HepG2 (cell line): ENCODE measurements around the gene VENTX. TPM values are rescaled to one million over a fixed set of nuclear protein-coding genes. Genes with fewer than 3 reads are reported as not detected.

Experiments used
- AGO1 ChIP-seq: fragments of 200-400 bp; formaldehyde crosslinking; IDR thresholded peaks from 2 replicates; pipeline ENCODE4 v1.6.1; 2017; ENCODE audit warnings: mild to moderate bottlenecking, low read depth, low read length, moderate library complexity; ENCODE audit not compliant: poor library complexity, severe bottlenecking
- ATF5 ChIP-seq: sonication (generic); formaldehyde crosslinking; IDR thresholded peaks from 2 replicates; pipeline ENCODE4 v1.4.0; 2020; ENCODE audit warnings: mild to moderate bottlenecking, low read depth, missing genetic modification reagents
- ATF7-NPFF ChIP-seq: sonication (generic); formaldehyde crosslinking; IDR thresholded peaks from 2 replicates; pipeline ENCODE4 v1.8.1; 2023; ENCODE audit warnings: mild to moderate bottlenecking, low read depth, missing genetic modification reagents, moderate library complexity
- DNMT1 ChIP-seq: sonication (generic); formaldehyde crosslinking; IDR thresholded peaks from 2 replicates; pipeline ENCODE4 v1.5.1; 2020; ENCODE audit warnings: mild to moderate bottlenecking, missing genetic modification reagents
- ELF3 ChIP-seq: IDR thresholded peaks from 2 replicates; pipeline ENCODE4 v1.6.1; 2016; ENCODE audit warnings: missing genetic modification reagents, missing compliant biosample characterization
- ELK4 ChIP-seq: sonication (generic); formaldehyde crosslinking; IDR thresholded peaks from 2 replicates; pipeline ENCODE4 v1.9.0; 2021; ENCODE audit warnings: missing genetic modification reagents, borderline replicate concordance
- FOXC1 ChIP-seq: sonication (generic); formaldehyde crosslinking; IDR thresholded peaks from 2 replicates; pipeline ENCODE4 v1.8.0; 2022; ENCODE audit warnings: mild to moderate bottlenecking, missing genetic modification reagents, borderline replicate concordance
- FOXO4 ChIP-seq: sonication (generic); formaldehyde crosslinking; conservative IDR thresholded peaks from 2 replicates; pipeline ENCODE4 v1.8.1; 2023; ENCODE audit warnings: missing genetic modification reagents
- HNF4A ChIP-seq: sonication (generic); formaldehyde crosslinking; IDR thresholded peaks from 2 replicates; pipeline ENCODE4 v1.4.0; 2020; ENCODE audit warnings: missing genetic modification reagents
- MTA1 ChIP-seq: sonication (generic); formaldehyde crosslinking; IDR thresholded peaks from 2 replicates; pipeline ENCODE4 v1.4.0; 2020; ENCODE audit warnings: missing genetic modification reagents, mild to moderate bottlenecking, borderline replicate concordance
- RARG ChIP-seq: sonication (generic); formaldehyde crosslinking; IDR thresholded peaks from 2 replicates; pipeline ENCODE4 v1.4.0; 2020; ENCODE audit warnings: low read depth, mild to moderate bottlenecking, missing genetic modification reagents
- RFX3 ChIP-seq: IDR thresholded peaks from 2 replicates; pipeline ENCODE4 v1.6.1; 2016; ENCODE audit warnings: missing biosample characterization, missing genetic modification reagents
- SCMH1 ChIP-seq: sonication (generic); formaldehyde crosslinking; IDR thresholded peaks from 2 replicates; pipeline ENCODE4 v1.9.0; 2021; ENCODE audit warnings: missing genetic modification reagents, mild to moderate bottlenecking, borderline replicate concordance
- SKI ChIP-seq: fragments of 450-650 bp; IDR thresholded peaks from one replicate; pipeline ENCODE4 v1.6.1; 2018; ENCODE audit warnings: mild to moderate bottlenecking; ENCODE audit not compliant: partially characterized antibody
- TARDBP ChIP-seq: sonication (generic); formaldehyde crosslinking; IDR thresholded peaks from 2 replicates; pipeline ENCODE4 v1.8.0; 2022; ENCODE audit warnings: mild to moderate bottlenecking, missing genetic modification reagents
- TFDP2 ChIP-seq: sonication (generic); formaldehyde crosslinking; IDR thresholded peaks from 2 replicates; pipeline ENCODE4 v1.4.0; 2020; ENCODE audit warnings: missing genetic modification reagents
- ZFAT ChIP-seq: sonication (generic); formaldehyde crosslinking; conservative IDR thresholded peaks from 2 replicates; pipeline ENCODE4 v1.8.1; 2023; ENCODE audit warnings: missing genetic modification reagents, inconsistent platforms
- ZFP82 ChIP-seq: sonication (generic); formaldehyde crosslinking; IDR thresholded peaks from 2 replicates; pipeline ENCODE4 v1.5.1; 2020; ENCODE audit warnings: mild to moderate bottlenecking, missing genetic modification reagents, borderline replicate concordance
- ZKSCAN1 ChIP-seq: fragments of 150-350 bp; IDR thresholded peaks from 2 replicates; pipeline ENCODE4 v1.6.1; 2014; ENCODE audit warnings: low read length
- ZNF563 ChIP-seq: sonication (generic); formaldehyde crosslinking; IDR thresholded peaks from 2 replicates; pipeline ENCODE4 v1.8.0; 2022; ENCODE audit warnings: mild to moderate bottlenecking, moderate library complexity, missing genetic modification reagents
- ZNF687 ChIP-seq: sonication (generic); formaldehyde crosslinking; IDR thresholded peaks from 2 replicates; pipeline ENCODE4 v1.5.1; 2020; ENCODE audit warnings: mild to moderate bottlenecking, missing genetic modification reagents, moderate library complexity
- ZNF720 ChIP-seq: sonication (generic); formaldehyde crosslinking; IDR thresholded peaks from 2 replicates; pipeline ENCODE4 v1.4.0; 2020; ENCODE audit warnings: missing genetic modification reagents
- ZNF879 ChIP-seq: sonication (generic); formaldehyde crosslinking; IDR thresholded peaks from 2 replicates; pipeline ENCODE4 v1.8.1; 2023; ENCODE audit warnings: missing genetic modification reagents
- polyA plus RNA-seq, 8 experiments: library from polyadenylated mRNA; depleted of rRNA in 3 of 8; stranded (reverse) in 7 of 8; unstranded in 1 of 8; fragments of >200 nt; fragmentation: Illumina TruSeq in 4 of 8; extraction: Trizol in 4 of 8; gene quantifications; 2 replicates each; pipeline versions ENCODE4 v1.2.1 to v1.2.3, GENCODE V29; 2011 to 2016; ENCODE audit warnings: low read depth in 4 of 8, missing spikeins in 1 of 8, mixed read lengths in 1 of 8; ENCODE audit not compliant: insufficient read depth in 1 of 8
- total RNA-seq, 5 experiments: library from RNA; depleted of rRNA; stranded (reverse); fragments of >200 nt; fragmentation: Illumina TruSeq; extraction: Trizol; gene quantifications; 2 replicates each; pipeline ENCODE4 v1.2.3, GENCODE V29; 2016; ENCODE audit warnings: low read depth in 1 of 5

Gene VENTX
- total and polyA plus RNA-seq, 2 of the 13 experiments (the other 11 are each of a cell fraction or from before 2014, with no cell fraction given), result not detected

- TF ChIP-seq FOXO4 (CRISPR knock-in tag) (no peak), ZKSCAN1 (no peak), ZNF720 (CRISPR knock-in tag) (no peak), HNF4A (peak; percentile 59), RFX3 (CRISPR knock-in tag) (no peak), ZFAT (CRISPR knock-in tag) (no peak), ELK4 (CRISPR knock-in tag) (no peak), ZNF687 (CRISPR knock-in tag) (peak; percentile 61; the same call in 1 of the 2 replicates), AGO1 (no peak), RARG (CRISPR knock-in tag) (no peak), MTA1 (peak; percentile 4; the same call in 1 of the 2 replicates), SCMH1 (CRISPR knock-in tag) (no peak), ATF5 (CRISPR knock-in tag) (no peak), ZNF879 (CRISPR knock-in tag) (no peak), ATF7-NPFF (CRISPR knock-in tag) (no peak), ZFP82 (no peak), FOXC1 (CRISPR knock-in tag) (no peak), TARDBP (no peak; the same call in 1 of the 2 replicates), TFDP2 (CRISPR knock-in tag) (no peak), SKI (no peak), ZNF563 (CRISPR knock-in tag) (no peak), DNMT1 (CRISPR knock-in tag) (no peak), ELF3 (no peak; the same call in 1 of the 2 replicates)
Observed at GRCh38 chr10:133277993-133278576, 40.4 kb downstream of the VENTX start (continued).
